Adrenal gland (tissue), 12 donors: Measurements from ENCODE around the gene LTA. TPM values are rescaled to one million over a fixed set of nuclear protein-coding genes. Genes with fewer than 3 reads are reported as not detected.
A peak's percentile ranks its signal among the peaks of the same experiment; 100 is the strongest.

Experiments
- DNase-seq, 7 donors: peaks; one replicate each; pipeline ENCODE4 v3.0.0-alpha.2; 2019 to 2020
- H3K27ac ChIP-seq, 5 donors: fragments of 200-600 bp; sonication (generic) in 4 of 5; 1 replicate in 3 of 5; 2 replicates in 2 of 5; pipeline versions ENCODE4 v1.5.1 to v1.8.0; 2016 to 2020; ENCODE audit warnings: mild to moderate bottlenecking in 1 of 5
- H3K27me3 ChIP-seq: fragments of 200-600 bp; 2 replicates; pipeline ENCODE4 v1.8.0; 2021
- H3K36me3 ChIP-seq, 2 donors: fragments of 200-600 bp; replicated peaks in 1 of 2; 1 replicate in 1 of 2; 2 replicates in 1 of 2; pipeline versions ENCODE4 v1.5.1 to v1.8.0; 2018 to 2022
- H3K4me1 ChIP-seq, 2 donors: fragments of 200-600 bp; replicated peaks in 1 of 2; 1 replicate in 1 of 2; 2 replicates in 1 of 2; pipeline versions ENCODE4 v1.5.1 to v1.8.0; 2018 to 2021
- H3K4me3 ChIP-seq, 4 donors: fragments of 200-600 bp; sonication (generic) in 3 of 4; one replicate each; pipeline ENCODE4 v1.5.1; 2016 to 2018
- H3K9me3 ChIP-seq, 3 donors: fragments of 200-600 bp; sonication (generic) in 1 of 3; replicated peaks in 1 of 3; 1 replicate in 2 of 3; 2 replicates in 1 of 3; pipeline versions ENCODE4 v1.5.1 to v1.8.0; 2016 to 2021
- POLR2A ChIP-seq, 2 donors: fragments of 450-650 bp; IDR thresholded peaks; one replicate each; pipeline ENCODE4 v1.6.1; 2017; ENCODE audit warnings: antibody characterized with exemption in 2 of 2, mild to moderate bottlenecking in 2 of 2, moderate library complexity in 1 of 2
- WGBS, 4 donors: extraction: QIAGEN DNeasy Blood & Tissue Kit in 2 of 4; methylation state at CpG; one replicate each; pipeline versions ENCODE4 v1.1.5 to v1.1.7; 2013 to 2017; 5-methylcytosine and 5-hydroxymethylcytosine counted together
- intact Hi-C, 2 donors: fragments of 100-400 bp; cut with DNase I; formaldehyde crosslinking; loops; one replicate each; pipeline versions ENCODE4 v1.14.1 to v1.15.0; 2022 to 2023
- polyA plus RNA-seq, 3 donors: library from polyadenylated mRNA; stranded (reverse); fragments of 200-250 nt in 2 of 3; fragments of 350-450 nt in 1 of 3; fragmentation: Illumina TruSeq in 1 of 3; extraction: RNeasy Lipid Tissue Mini Kit (QIAGEN cat#74804) in 1 of 3; gene quantifications; one replicate each; pipeline ENCODE4 v1.2.3, GENCODE V29; 2013 to 2014
- total RNA-seq, 9 donors: library from RNA; depleted of rRNA in 4 of 9; stranded (reverse); fragments of >200 nt in 4 of 9; fragments of 120-200 nt in 1 of 9; fragmentation: NEBNext Ultra II Directional in 1 of 9; extraction: Animal tissue kit (Norgen Biotek cat#: 25700) in 1 of 9; gene quantifications; one replicate each; pipeline versions ENCODE4 v1.1.0 to v1.2.4, GENCODE V29; 2013 to 2023
- TF ChIP-seq, protein P1 (sequence below), 6 experiments: fragments of 450-650 bp in 4 of 6; fragments of 200-600 bp in 2 of 6; sonication (generic) in 1 of 6; IDR thresholded peaks; 1 replicate in 5 of 6; 2 replicates in 1 of 6; pipeline versions ENCODE4 v1.5.1 to v1.8.0; 2016 to 2021; ENCODE audit warnings: antibody characterized with exemption in 6 of 6, mild to moderate bottlenecking in 2 of 6, moderate library complexity in 1 of 6
- donor health status: healthy with polysubstance abuse.
- donor health status: Bipolar disorder and iron deficiency.
- donor health status: DM: yes; HTN: yes; CAD: no.
- donor health status: DM: no; HTN: no; CAD: no.
- donor health status: DM: no; HTN: no; CAD: no.
- donor health status: DM: yes; HTN: yes; CAD: no.

LTA gene
- total and polyA plus RNA-seq, 12 donors = 0.20 to 1.4 (median 0.95) TPM; not detected in 8

DNA sequence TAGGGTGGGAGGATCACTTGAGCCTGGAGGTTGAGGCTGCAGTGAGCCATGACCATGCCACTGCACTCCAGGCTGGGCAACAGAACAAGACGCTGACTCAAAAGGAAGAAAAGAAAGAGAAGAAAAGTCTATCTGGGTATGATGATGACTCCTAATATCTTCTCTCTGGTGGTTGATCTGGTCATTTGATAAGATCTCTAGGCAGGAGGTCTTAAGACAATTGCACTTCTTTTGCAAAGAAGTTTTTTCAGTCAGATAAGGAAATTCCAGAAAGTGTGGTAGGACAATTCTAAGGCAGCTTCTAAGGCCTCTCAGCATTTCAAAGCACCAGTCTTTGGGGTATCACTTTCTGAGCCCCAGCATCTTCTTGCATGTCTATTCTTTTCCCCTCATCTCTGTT is 35.2 kb downstream of the LTA start:
- no peak for TF ChIP-seq POLR2A (IDR thresholded peaks at IDR 0.05)
- H3K4me3 ChIP-seq = no peak overlapping the region
- intact Hi-C loops = no loop called here
- no peaks in the 10 kb centered on the region for H3K4me1 ChIP-seq
- no peaks in the 10 kb centered on the region for H3K9me3 ChIP-seq
- H3K27me3 ChIP-seq = no peaks in the 10 kb centered on the region
- no peaks in the 10 kb centered on the region for H3K36me3 ChIP-seq
- whole genome bisulfite sequencing, 4 donors = 80 to 100% (median 85%) methylated on average over 1 of the region's 1 CpG
- DNase-seq = no peak
- no peak overlapping the region for H3K27ac ChIP-seq

DNA sequence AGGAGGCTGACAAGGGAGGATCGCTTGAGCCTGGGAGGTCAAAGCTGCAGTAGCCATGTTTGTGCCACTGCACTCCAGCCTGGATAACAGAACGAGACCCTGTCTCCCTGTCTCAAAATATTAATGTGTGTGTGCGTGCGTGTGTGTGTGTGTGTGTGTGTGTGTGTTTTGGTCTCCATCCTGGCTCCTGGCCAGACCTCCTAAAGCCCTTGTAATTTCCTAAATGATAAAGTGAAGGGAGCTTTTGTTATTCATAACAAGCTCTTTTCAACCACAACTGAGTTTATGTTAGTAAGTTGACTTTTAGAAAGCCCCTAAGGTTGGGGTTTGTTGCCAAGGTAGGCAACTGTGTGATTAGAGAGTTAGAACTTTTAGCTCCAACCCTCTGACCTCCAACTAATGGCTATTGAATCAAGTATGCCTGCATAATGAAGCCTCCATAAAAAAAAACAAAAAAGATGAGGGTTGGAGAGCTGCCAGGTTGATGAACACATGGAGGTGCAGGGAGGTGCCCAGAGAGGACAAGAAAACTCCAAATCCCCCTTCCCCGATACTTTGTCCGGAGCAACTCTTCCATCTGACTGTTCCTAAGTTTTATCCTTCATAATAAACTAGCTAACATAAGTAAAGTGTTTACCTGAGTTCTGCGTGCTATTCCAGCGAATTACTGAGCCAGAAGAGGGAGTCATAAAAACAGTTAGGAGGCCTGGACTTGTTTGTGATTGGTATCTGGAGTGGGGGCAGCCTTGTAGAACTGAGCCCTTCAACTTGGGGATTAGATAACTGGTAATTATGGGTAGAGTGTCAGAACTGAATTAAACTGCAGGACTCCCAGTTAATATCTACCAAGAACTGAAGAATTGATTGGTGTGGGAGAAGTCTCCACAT is 37.7 kb downstream of the LTA start:
- Histone ChIP-seq H3K36me3 (no peaks in the 10 kb centered on the region), H3K4me1 (no peaks in the 10 kb centered on the region), H3K9me3 (no peaks in the 10 kb centered on the region), H3K4me3 (no peak overlapping the region), H3K27ac (no peak overlapping the region), H3K27me3 (no peaks in the 10 kb centered on the region)
- intact Hi-C loops = no loop called here
- no peak for DNase-seq
- 53 to 77% (median 74%) methylated on average over 8 of the region's 8 CpGs for WGBS, 4 donors
- TF ChIP-seq POLR2A (IDR thresholded peaks at IDR 0.05) = no peak
- TF ChIP-seq, protein P1, sequence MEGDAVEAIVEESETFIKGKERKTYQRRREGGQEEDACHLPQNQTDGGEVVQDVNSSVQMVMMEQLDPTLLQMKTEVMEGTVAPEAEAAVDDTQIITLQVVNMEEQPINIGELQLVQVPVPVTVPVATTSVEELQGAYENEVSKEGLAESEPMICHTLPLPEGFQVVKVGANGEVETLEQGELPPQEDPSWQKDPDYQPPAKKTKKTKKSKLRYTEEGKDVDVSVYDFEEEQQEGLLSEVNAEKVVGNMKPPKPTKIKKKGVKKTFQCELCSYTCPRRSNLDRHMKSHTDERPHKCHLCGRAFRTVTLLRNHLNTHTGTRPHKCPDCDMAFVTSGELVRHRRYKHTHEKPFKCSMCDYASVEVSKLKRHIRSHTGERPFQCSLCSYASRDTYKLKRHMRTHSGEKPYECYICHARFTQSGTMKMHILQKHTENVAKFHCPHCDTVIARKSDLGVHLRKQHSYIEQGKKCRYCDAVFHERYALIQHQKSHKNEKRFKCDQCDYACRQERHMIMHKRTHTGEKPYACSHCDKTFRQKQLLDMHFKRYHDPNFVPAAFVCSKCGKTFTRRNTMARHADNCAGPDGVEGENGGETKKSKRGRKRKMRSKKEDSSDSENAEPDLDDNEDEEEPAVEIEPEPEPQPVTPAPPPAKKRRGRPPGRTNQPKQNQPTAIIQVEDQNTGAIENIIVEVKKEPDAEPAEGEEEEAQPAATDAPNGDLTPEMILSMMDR (IDR thresholded peaks at IDR 0.05) = no peak

DNA sequence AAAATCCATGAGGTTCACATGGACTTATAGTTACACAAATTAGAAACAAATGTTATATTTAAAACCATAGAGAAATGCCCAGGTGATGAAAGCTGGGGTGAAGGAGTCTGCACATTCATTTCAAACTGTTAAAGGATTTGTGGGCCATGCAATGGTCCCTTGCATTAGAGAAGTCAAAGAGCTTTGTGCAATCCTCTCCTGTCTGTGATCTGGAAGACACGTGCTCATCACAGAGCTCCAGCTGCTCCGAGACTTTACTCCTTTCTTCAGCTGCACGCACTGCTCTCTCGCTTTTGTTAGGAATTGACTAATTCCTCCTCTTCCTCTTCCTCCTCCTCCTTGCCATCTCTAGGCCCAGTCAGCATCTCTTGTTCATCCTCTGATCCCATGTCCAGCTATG is 38.9 kb downstream of the LTA start:
- WGBS, 4 donors = 65 to 76% (median 72%) methylated on average over 4 of the region's 4 CpGs
- H3K27me3 ChIP-seq = no peaks in the 10 kb centered on the region
- TF ChIP-seq POLR2A (IDR thresholded peaks at IDR 0.05) = no peak
- TF ChIP-seq, protein P1 (IDR thresholded peaks at IDR 0.05) = no peak
- intact Hi-C loops = no loop called here
- no peak overlapping the region for H3K4me3 ChIP-seq
- no peaks in the 10 kb centered on the region for H3K9me3 ChIP-seq
- H3K27ac ChIP-seq = no peak overlapping the region
- no peaks in the 10 kb centered on the region for H3K36me3 ChIP-seq
- no peak for DNase-seq
- no peaks in the 10 kb centered on the region for H3K4me1 ChIP-seq

DNA sequence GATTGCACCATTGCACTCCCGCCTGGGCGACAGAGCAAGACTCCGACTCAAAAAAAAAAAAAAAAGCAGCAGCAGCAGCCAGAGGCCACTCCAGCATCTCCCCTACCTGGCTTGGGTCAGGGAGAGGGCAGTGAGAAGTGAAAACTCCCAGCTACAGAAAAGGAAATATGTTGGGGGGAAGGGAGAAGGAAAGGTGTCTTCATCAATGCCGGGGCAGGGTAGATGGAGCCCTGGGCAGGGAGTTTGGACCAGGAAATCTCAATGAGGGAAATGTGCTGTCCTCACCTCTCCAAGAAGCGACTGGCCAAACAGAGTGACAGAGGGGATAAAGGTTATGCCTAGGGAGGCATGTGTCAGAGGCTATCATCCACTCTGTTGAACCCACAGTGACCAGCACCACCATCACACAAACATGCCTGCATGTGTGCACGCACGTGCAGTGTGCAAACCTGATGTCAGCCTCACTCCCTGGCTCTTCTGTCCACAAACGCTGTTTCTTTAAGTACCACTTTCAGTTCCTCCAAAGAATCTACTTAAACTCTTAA is 42.1 kb downstream of the LTA start:
- intact Hi-C loops = no loop called here
- TF ChIP-seq POLR2A (IDR thresholded peaks at IDR 0.05) = no peak
- TF ChIP-seq, protein P1 (IDR thresholded peaks at IDR 0.05) = no peak
- DNase-seq = no peak
- Histone ChIP-seq H3K27ac (peak overlapping the region in 1 of 5 donors; percentile 67), H3K4me1 (peaks cover 0 to under 1% of the 10 kb centered on the region in 2 donors), H3K4me3 (no peak overlapping the region), H3K36me3 (no peaks in the 10 kb centered on the region), H3K27me3 (no peaks in the 10 kb centered on the region), H3K9me3 (no peaks in the 10 kb centered on the region)
- 72 to 80% (median 73%) methylated on average over 8 of the region's 8 CpGs for WGBS, 4 donors
